Fibroblast of skin of scalp (primary cell): ENCODE results near the gene GMFB.

Experiments
- DNase-seq: peaks from one replicate; pipeline ENCODE4 v3.0.0-alpha.2; 2013

GMFB gene

GRCh38 chr14:54425068-54425467, 63.7 kb downstream of the GMFB start:
- no peak for DNase-seq
